ENCODE measurements around the gene ARHGAP15.

DNA sequence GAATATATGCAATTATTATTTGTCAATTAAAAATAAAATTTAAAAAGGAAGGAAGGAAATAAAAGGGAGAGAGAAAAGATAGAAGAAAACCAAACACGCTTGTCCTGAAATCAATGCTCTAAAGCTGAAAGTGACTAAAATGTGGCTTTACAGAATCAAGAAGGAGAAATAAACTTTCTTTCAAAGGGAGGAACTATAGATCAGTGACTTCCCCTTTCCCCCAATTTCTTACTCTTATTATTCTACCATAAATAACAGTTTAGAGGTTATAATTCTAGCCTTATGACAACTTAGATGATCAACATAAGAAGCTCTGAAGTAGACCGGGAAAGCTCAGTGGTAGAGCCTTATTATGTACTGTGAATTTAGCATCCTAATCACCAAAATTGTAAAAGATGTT, 122.5 kb downstream of the ARHGAP15 start:
- no peak for TF ChIP-seq POLR2AphosphoS5 (IDR thresholded peaks at IDR 0.05; ENCODE audit: borderline replicate concordance, low read depth, low read length)
- no peak for TF ChIP-seq EZH2 (IDR thresholded peaks at IDR 0.05)
